Central memory CD8-positive, alpha-beta T cell (primary cell): ENCODE data around the gene PPM1F.
"Not testable (repeated sequence)": the region's sequence is repeated elsewhere in the genome, so short reads cannot be mapped to it uniquely, and the experiment has no call there.

Source experiments
- ATAC-seq: fragments of 150-1000 bp; cut with Tn5 transposase; replicated peaks from 2 replicates; pipeline ENCODE4 v1.10.0; 2022; ENCODE audit warnings: mild to moderate bottlenecking, moderate FRiP score, moderate number of reproducible peaks; ENCODE audit not compliant: poor library complexity, severe bottlenecking; ENCODE audit errors: extremely low read depth
- DNase-seq, 2 donors: peaks; one replicate each; pipeline ENCODE4 v3.0.0; 2021; ENCODE audit warnings: low spot score in 2 of 2
- H3K27ac Mint-ChIP-seq: one replicate; pipeline ENCODE4 v1.8.0; 2022; ENCODE audit warnings: low read depth, mild to moderate bottlenecking, moderate library complexity, mixed read lengths
- H3K27me3 Mint-ChIP-seq: one replicate; pipeline ENCODE4 v1.8.0; 2022; ENCODE audit warnings: mixed read lengths
- H3K36me3 Mint-ChIP-seq: one replicate; pipeline ENCODE4 v1.8.0; 2022; ENCODE audit warnings: mild to moderate bottlenecking, moderate library complexity, mixed read lengths; ENCODE audit not compliant: insufficient read depth
- H3K4me1 Mint-ChIP-seq: one replicate; pipeline ENCODE4 v1.8.0; 2022; ENCODE audit warnings: mixed read lengths
- H3K4me3 Mint-ChIP-seq: one replicate; pipeline ENCODE4 v1.8.0; 2022; ENCODE audit warnings: mild to moderate bottlenecking, moderate library complexity, mixed read lengths
- H3K9me3 Mint-ChIP-seq: one replicate; pipeline ENCODE4 v1.8.0; 2022; ENCODE audit warnings: mixed read lengths

PPM1F gene

GRCh38 chr22:21896951-21897513 is 55.6 kb downstream of the PPM1F start:
- no peak overlapping the region for H3K27ac Mint-ChIP-seq

GRCh38 chr22:21896275-21896674 is 56.4 kb downstream of the PPM1F start:
- ATAC-seq, DNase-seq, H3K27me3 Mint-ChIP-seq, H3K4me1 Mint-ChIP-seq, H3K27ac Mint-ChIP-seq, H3K9me3 Mint-ChIP-seq, H3K4me3 Mint-ChIP-seq, H3K36me3 Mint-ChIP-seq: not testable (repeated sequence)

More at GRCh38 chr22:21896951-21897513, 55.6 kb downstream of the PPM1F start:
- DNase-seq: no peak
- no peaks in the 10 kb centered on the region for H3K4me1 Mint-ChIP-seq
- H3K9me3 Mint-ChIP-seq: no peaks in the 10 kb centered on the region
- no peak overlapping the region for H3K4me3 Mint-ChIP-seq
- H3K27me3 Mint-ChIP-seq: no peaks in the 10 kb centered on the region
- peaks cover 2% of the 10 kb centered on the region for H3K36me3 Mint-ChIP-seq
- no peak for ATAC-seq

- ATAC-seq (no peak), DNase-seq (no peak)
- Mint-ChIP-seq H3K9me3 (no peaks in the 10 kb centered on the region), H3K4me3 (no peak overlapping the region), H3K36me3 (peaks cover 2% of the 10 kb centered on the region), H3K4me1 (no peaks in the 10 kb centered on the region), H3K27ac (no peak overlapping the region), H3K27me3 (no peaks in the 10 kb centered on the region)
These were observed 57.8 kb downstream of the PPM1F start for GRCh38 chr22:21894799-21895198.

- Mint-ChIP-seq H3K4me1 (no peaks in the 10 kb centered on the region), H3K4me3 (no peak overlapping the region), H3K36me3 (peaks cover 2% of the 10 kb centered on the region), H3K9me3 (no peaks in the 10 kb centered on the region), H3K27ac (no peak overlapping the region), H3K27me3 (no peaks in the 10 kb centered on the region)
- DNase-seq (no peak), ATAC-seq (no peak)
These were observed 63.2 kb downstream of the PPM1F start for GRCh38 chr22:21889251-21889990.

GRCh38 chr22:21887841-21888240 is 64.8 kb downstream of the PPM1F start:
- Mint-ChIP-seq H3K27ac (no peak overlapping the region), H3K36me3 (no peaks in the 10 kb centered on the region), H3K4me3 (no peak overlapping the region), H3K27me3 (no peaks in the 10 kb centered on the region), H3K9me3 (no peaks in the 10 kb centered on the region), H3K4me1 (no peaks in the 10 kb centered on the region)
- DNase-seq (no peak), ATAC-seq (no peak)

GRCh38 chr22:21883930-21884329 is 68.7 kb downstream of the PPM1F start:
- H3K9me3 Mint-ChIP-seq, ATAC-seq, H3K4me3 Mint-ChIP-seq, H3K36me3 Mint-ChIP-seq, H3K27me3 Mint-ChIP-seq, H3K27ac Mint-ChIP-seq, DNase-seq, H3K4me1 Mint-ChIP-seq: not testable (repeated sequence)

GRCh38 chr22:21882754-21883333 is 69.8 kb downstream of the PPM1F start:
- not testable (repeated sequence) for H3K36me3 Mint-ChIP-seq, H3K4me1 Mint-ChIP-seq, H3K27me3 Mint-ChIP-seq, H3K27ac Mint-ChIP-seq, DNase-seq, H3K9me3 Mint-ChIP-seq, ATAC-seq, H3K4me3 Mint-ChIP-seq

GRCh38 chr22:21881841-21882753 is 70.6 kb downstream of the PPM1F start:
- Mint-ChIP-seq H3K4me1 (peaks cover under 1% of the 10 kb centered on the region), H3K4me3 (no peak overlapping the region), H3K27me3 (no peaks in the 10 kb centered on the region), H3K27ac (no peak overlapping the region), H3K36me3 (no peaks in the 10 kb centered on the region), H3K9me3 (no peaks in the 10 kb centered on the region)
- DNase-seq (no peak), ATAC-seq (no peak)

GRCh38 chr22:21876486-21877176 is 76.0 kb downstream of the PPM1F start:
- peak overlapping the region; percentile 80 for H3K27ac Mint-ChIP-seq
- peak overlapping the region; percentile 8 for H3K4me3 Mint-ChIP-seq
- DNase-seq (no peak), ATAC-seq (peak; percentile 56)
- no peaks in the 10 kb centered on the region for H3K9me3 Mint-ChIP-seq
- H3K27me3 Mint-ChIP-seq: no peaks in the 10 kb centered on the region
- H3K36me3 Mint-ChIP-seq: peaks cover 1% of the 10 kb centered on the region
- H3K4me1 Mint-ChIP-seq: peaks cover 9% of the 10 kb centered on the region

- not testable (repeated sequence) for H3K27me3 Mint-ChIP-seq, H3K4me1 Mint-ChIP-seq, DNase-seq, H3K4me3 Mint-ChIP-seq, H3K36me3 Mint-ChIP-seq, ATAC-seq, H3K9me3 Mint-ChIP-seq
- H3K27ac Mint-ChIP-seq: peak overlapping the region; percentile 51
These were observed 77.7 kb downstream of the PPM1F start for GRCh38 chr22:21874953-21875352.

- no peaks in the 10 kb centered on the region for H3K9me3 Mint-ChIP-seq
- DNase-seq (no peak), ATAC-seq (no peak)
- H3K4me1 Mint-ChIP-seq: peaks cover 12% of the 10 kb centered on the region
- H3K27me3 Mint-ChIP-seq: no peaks in the 10 kb centered on the region
- H3K4me3 Mint-ChIP-seq: no peak overlapping the region
- no peak overlapping the region for H3K27ac Mint-ChIP-seq
- peaks cover 1% of the 10 kb centered on the region for H3K36me3 Mint-ChIP-seq
These were observed 79.0 kb downstream of the PPM1F start for GRCh38 chr22:21873619-21874018.

- H3K9me3 Mint-ChIP-seq, H3K4me3 Mint-ChIP-seq, H3K36me3 Mint-ChIP-seq, DNase-seq, H3K27ac Mint-ChIP-seq, H3K27me3 Mint-ChIP-seq, ATAC-seq: not testable (repeated sequence)
- peaks cover 21% of the 10 kb centered on the region for H3K4me1 Mint-ChIP-seq
These were observed 79.9 kb downstream of the PPM1F start for GRCh38 chr22:21872741-21873140.
